Measurements from ENCODE around the gene BIRC6. TPM values are rescaled to one million over a fixed set of nuclear protein-coding genes. Genes with fewer than 3 reads are reported as not detected.

BIRC6 gene
- polyA plus RNA-seq, 1 donor (not counting 4 experiments of a cell fraction or from before 2014, with no cell fraction given): 57.0 TPM

GRCh38 chr2:32572737-32573136, 215.9 kb downstream of the BIRC6 start:
- TF ChIP-seq EZH2 (IDR thresholded peaks at IDR 0.05; ENCODE audit: low read length): no peak
- TF ChIP-seq, protein P1, sequence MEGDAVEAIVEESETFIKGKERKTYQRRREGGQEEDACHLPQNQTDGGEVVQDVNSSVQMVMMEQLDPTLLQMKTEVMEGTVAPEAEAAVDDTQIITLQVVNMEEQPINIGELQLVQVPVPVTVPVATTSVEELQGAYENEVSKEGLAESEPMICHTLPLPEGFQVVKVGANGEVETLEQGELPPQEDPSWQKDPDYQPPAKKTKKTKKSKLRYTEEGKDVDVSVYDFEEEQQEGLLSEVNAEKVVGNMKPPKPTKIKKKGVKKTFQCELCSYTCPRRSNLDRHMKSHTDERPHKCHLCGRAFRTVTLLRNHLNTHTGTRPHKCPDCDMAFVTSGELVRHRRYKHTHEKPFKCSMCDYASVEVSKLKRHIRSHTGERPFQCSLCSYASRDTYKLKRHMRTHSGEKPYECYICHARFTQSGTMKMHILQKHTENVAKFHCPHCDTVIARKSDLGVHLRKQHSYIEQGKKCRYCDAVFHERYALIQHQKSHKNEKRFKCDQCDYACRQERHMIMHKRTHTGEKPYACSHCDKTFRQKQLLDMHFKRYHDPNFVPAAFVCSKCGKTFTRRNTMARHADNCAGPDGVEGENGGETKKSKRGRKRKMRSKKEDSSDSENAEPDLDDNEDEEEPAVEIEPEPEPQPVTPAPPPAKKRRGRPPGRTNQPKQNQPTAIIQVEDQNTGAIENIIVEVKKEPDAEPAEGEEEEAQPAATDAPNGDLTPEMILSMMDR (optimal IDR thresholded peaks at IDR 0.05 in 1 of 3, IDR thresholded peaks at IDR 0.05 in 1 of 3, conservative IDR thresholded peaks at IDR 0.05 in 1 of 3; ENCODE audit: extremely low read depth in 1 of 3, insufficient read depth in 2 of 3, low read length in 3 of 3): no peak
- Histone ChIP-seq H3K4me3 (ENCODE audit: control insufficient read depth in 2 of 3, extremely low read depth in 1 of 3, insufficient read depth in 2 of 3, low read depth in 1 of 3, low read length in 3 of 3) (no peak overlapping the region), H3K79me2 (ENCODE audit: control insufficient read depth, insufficient read depth, low read length) (peaks cover 10% of the 10 kb centered on the region), H3K27me3 (ENCODE audit: control insufficient read depth, extremely low read depth, insufficient read depth, low read length) (no peaks in the 10 kb centered on the region), H3K9me3 (ENCODE audit: control insufficient read depth, low read depth, low read length) (no peaks in the 10 kb centered on the region), H3K9ac (ENCODE audit: control insufficient read depth, extremely low read depth, insufficient read depth, low read length) (no peak overlapping the region), H4K20me1 (ENCODE audit: control insufficient read depth, extremely low read depth, insufficient read depth, low read length) (no peaks in the 10 kb centered on the region), H3K4me2 (ENCODE audit: control insufficient read depth, extremely low read depth, insufficient read depth, low read depth, low read length) (no peak overlapping the region), H3K9me1 (ENCODE audit: control insufficient read depth, extremely low read depth, insufficient read depth, low read length) (no peaks in the 10 kb centered on the region), H3K4me1 (ENCODE audit: control insufficient read depth, extremely low read depth, insufficient read depth, low read length) (no peaks in the 10 kb centered on the region), H2AFZ (ENCODE audit: control insufficient read depth, low read length) (no peak overlapping the region), H3K36me3 (ENCODE audit: control insufficient read depth in 2 of 2, extremely low read depth in 1 of 2, insufficient read depth in 2 of 2, low read length in 2 of 2) (peaks cover 5 to 6% of the 10 kb centered on the region in 2 experiments), H3K27ac (ENCODE audit: control insufficient read depth, insufficient read depth, low read length) (no peak overlapping the region)
- DNase-seq (ENCODE audit: low read depth, low spot score): no peak
- dilution Hi-C loops (cut with MboI; ENCODE audit: extremely low pct_ligation_motif_present, low sequenced_read_pairs): no loop called here
- no peak for FAIRE-seq

DNA sequence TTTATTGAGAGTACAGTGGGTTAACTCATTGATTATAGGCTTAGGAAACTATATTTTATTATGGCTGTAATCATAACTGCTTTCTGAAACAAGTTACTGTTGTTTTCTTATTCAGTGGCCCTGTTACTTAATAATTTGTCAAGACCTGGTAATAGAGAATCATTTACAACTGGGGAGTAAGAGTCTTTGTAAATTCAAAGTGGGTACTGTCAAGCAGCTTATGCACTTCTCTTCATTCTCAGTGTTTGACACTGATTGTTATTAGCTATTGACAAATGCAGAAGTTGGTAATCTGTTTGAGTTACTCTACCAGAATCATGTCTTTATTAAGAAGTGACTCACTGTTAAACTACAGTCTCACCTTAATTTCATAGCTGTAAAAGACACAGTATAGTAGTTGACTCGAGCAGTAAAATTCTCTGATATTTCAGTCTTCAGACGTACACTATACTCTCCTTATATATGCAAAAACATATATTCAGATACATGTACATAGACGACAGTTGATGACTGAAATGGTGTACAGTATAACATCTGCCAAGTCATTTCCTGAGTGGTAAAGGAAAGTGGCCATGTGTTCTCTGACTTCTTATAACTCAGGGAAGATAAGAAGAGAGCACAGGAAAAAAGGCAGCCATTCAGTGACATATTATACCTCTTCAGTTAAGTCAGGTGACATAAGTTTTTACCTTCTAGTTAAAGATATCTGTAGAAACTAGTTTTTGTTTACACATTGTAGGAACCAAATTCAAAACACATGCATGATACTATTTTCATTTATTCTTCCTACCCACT, 235.0 kb downstream of the BIRC6 start:
- H3K9me1 ChIP-seq (ENCODE audit: control insufficient read depth, extremely low read depth, insufficient read depth, low read length): no peaks in the 10 kb centered on the region
- no peak overlapping the region for H3K4me2 ChIP-seq (ENCODE audit: control insufficient read depth, extremely low read depth, insufficient read depth, low read depth, low read length)
- H3K9ac ChIP-seq (ENCODE audit: control insufficient read depth, extremely low read depth, insufficient read depth, low read length): no peak overlapping the region
- no peaks in the 10 kb centered on the region for H3K27me3 ChIP-seq (ENCODE audit: control insufficient read depth, extremely low read depth, insufficient read depth, low read length)
- H3K27ac ChIP-seq (ENCODE audit: control insufficient read depth, insufficient read depth, low read length): no peak overlapping the region
- no peak for DNase-seq (ENCODE audit: low read depth, low spot score)
- no peaks in the 10 kb centered on the region for H3K79me2 ChIP-seq (ENCODE audit: control insufficient read depth, insufficient read depth, low read length)
- TF ChIP-seq EZH2 (IDR thresholded peaks at IDR 0.05; ENCODE audit: low read length): no peak
- TF ChIP-seq, protein P1 (optimal IDR thresholded peaks at IDR 0.05 in 1 of 3, IDR thresholded peaks at IDR 0.05 in 1 of 3, conservative IDR thresholded peaks at IDR 0.05 in 1 of 3; ENCODE audit: extremely low read depth in 1 of 3, insufficient read depth in 2 of 3, low read length in 3 of 3): no peak
- H3K4me1 ChIP-seq (ENCODE audit: control insufficient read depth, extremely low read depth, insufficient read depth, low read length): no peaks in the 10 kb centered on the region
- H3K4me3 ChIP-seq (ENCODE audit: control insufficient read depth in 2 of 3, extremely low read depth in 1 of 3, insufficient read depth in 2 of 3, low read depth in 1 of 3, low read length in 3 of 3): no peak overlapping the region
- peaks cover 4% of the 10 kb centered on the region in 2 experiments for H3K36me3 ChIP-seq (ENCODE audit: control insufficient read depth in 2 of 2, extremely low read depth in 1 of 2, insufficient read depth in 2 of 2, low read length in 2 of 2)
- FAIRE-seq: peak; percentile 26
- dilution Hi-C loops (cut with MboI; ENCODE audit: extremely low pct_ligation_motif_present, low sequenced_read_pairs): no loop called here
- no peaks in the 10 kb centered on the region for H4K20me1 ChIP-seq (ENCODE audit: control insufficient read depth, extremely low read depth, insufficient read depth, low read length)
- no peak overlapping the region for H2AFZ ChIP-seq (ENCODE audit: control insufficient read depth, low read length)
- H3K9me3 ChIP-seq (ENCODE audit: control insufficient read depth, low read depth, low read length): no peaks in the 10 kb centered on the region
